GM19452 (cell line): ENCODE results near the gene PDLIM3.
"Not testable (repeated sequence)": the region's sequence is repeated elsewhere in the genome, so short reads cannot be mapped to it uniquely, and the experiment has no call there.

Experiments used
- ATAC-seq: cut with Tn5 transposase; IDR thresholded peaks from one replicate; pipeline ENCODE4 v1.9.1; 2021; ENCODE audit not compliant: unreplicated experiment

The PDLIM3 gene

DNA sequence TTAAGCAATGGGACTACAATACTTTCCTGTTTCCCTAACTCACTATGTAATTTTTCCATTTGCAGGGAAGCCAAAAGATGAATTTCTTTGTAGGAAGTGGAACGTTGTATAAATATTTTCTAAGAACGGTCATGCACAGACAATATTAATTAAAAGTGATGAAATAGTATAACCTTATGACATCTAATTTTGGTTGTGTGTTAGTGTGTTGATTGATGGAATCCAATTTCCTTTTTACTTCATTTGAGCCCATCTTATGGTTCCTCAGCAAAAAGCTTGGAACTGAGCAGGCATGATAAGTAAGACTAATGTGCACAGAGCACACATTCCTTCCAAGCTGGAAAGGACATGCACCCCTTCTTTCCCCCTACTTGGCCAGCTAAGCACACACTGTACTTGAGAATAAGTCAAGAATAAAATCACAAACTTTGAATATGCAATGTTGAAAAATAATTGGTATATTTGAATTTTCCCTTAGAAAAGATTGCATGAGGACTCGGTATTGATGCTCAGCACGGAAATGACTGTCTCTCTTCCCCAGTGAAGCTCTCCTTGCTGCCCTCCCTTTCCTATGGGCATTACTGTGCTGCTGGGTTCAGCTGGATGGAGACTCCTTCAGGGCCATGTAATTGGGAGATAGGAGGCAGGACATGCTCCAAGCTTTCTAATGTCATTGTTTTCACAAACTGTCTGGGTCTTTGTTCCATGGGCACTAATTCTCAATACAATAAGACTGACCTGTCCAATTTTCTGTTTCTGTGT lies 19.2 kb upstream of the PDLIM3 start:
- ATAC-seq, result no peak

DNA sequence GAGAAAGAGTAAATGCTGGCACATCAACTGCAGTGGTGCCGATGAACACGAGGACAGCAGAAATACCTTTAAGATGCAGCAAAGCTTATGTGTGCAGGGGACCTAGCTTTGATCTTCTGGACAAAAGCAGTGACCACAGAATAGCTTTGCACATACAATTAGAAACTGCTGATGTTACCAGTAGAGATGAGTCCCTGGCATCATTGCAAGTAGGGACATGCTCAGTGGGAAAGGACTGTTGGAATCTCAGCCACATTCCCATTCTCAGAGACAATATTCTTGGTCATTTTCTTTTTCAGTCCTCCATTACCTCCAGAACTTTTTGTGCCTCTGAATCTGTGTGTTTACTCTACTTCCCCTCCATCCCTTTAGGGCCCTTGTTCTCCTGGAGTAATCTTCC lies 16.9 kb upstream of the PDLIM3 start:
- ATAC-seq, result no peak

DNA sequence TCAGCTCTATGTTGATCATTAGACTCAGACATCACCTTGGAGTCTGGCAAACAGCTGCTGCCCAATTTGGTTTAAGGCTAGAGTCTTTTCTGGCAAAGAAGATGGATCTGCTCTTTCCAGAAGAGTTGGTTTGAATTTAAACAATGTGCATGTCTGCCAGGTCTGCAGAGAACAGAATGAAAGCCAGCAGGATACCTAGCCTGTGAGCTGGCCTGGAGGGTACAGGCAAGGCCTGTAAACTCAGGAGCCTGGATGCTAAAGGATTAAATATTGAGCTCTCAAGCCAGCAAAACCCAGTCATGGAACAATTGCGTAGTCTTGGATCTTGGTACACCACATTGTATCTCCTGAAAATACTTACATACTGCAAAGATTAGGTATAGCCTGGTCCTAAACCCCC lies 15.6 kb upstream of the PDLIM3 start:
- ATAC-seq, result no peak

DNA sequence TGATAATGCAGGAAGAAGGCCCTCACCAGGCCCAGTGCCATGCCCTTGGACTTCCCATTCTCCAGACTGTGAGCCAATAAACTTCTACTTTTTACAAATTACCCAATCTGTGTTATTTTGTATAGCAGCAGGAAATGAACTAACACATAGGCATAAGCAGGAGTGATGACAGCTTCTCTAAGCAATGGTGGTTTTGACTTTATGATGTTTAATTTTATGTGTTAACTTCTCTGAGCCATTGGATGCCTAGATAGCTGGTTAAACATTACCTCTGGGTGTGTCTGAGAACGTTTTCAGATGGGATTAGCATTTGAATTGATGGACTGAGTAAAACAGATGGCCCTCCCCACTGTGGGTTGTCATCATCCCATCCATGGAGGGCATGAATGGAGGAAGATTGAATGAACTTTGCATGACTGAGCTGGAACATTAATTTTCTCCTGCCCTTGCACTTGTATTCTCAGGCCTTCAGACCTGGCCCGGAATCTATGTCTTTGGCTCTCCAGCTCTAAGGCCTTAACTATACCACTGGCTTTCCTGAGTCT lies 13.9 kb upstream of the PDLIM3 start:
- ATAC-seq, result no peak

DNA sequence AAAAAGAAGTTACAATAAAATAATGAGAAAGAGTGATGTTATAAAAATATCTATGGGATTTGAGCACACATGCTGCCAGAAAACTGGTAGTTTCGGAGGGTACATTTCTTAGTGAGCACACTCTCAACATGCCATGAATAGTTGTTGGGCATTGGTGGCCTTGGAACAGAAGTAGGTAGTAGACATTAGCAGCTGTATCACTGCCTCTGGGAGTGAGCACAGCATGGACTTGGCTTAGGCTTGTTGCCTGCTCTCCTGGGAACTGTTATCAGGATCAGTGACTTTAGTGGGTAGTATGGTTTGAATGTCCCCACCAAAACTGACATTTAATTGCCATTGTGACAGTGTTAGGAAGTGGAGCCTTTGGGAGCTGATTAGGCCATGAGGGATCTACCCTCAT lies 13.3 kb upstream of the PDLIM3 start:
- ATAC-seq, result no peak

DNA sequence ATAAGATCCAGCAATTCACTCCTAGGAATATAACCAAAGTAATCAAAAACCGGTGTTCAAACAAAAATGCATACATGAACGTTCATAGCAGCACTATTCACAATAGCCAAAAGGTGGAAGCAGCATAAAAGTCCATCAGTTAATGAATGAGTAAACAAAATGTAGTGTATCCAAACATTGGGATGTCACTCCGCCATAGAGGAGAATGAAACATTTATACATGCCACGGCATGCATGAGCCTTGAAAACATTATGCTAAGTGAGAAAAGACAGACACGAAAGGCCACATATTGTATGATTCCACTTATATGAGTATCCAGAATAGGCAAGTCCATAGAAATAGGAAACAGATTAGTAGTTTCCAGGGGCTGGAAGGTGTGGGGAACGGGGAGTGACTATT lies 11.0 kb upstream of the PDLIM3 start:
- no peak for ATAC-seq

DNA sequence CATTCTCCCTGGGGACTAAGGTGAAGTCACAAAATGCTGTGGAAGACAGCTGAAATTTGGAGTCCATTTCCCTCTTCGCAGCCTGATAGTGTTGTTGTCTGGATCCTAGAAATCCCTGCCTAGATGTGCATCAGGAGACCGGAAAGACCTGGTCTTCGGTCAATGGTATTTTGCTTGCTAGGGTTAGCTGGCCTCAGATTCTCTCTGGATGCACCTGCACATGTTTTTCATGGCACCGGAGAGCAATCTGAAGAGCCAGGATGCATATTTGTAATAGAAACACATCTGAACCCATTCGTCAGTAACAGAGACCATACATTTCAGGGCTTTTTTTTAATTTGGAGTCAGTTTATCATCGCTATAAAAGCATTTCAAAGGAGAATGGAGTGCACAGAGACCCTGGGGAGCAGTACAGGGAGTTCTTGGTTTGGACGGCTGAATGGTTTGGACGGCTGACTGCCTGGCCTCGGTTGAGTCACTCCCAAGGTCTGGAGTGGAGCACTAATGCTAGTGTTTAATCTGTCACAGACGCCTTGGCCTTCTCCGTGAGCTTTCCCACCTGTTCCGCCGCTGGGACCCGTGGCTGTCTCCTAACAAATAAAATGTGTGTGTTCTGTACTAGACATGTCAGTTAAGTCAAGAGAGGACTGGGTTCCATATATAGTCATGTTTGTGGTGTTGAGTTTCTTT lies 7.5 kb upstream of the PDLIM3 start:
- ATAC-seq, result no peak

DNA sequence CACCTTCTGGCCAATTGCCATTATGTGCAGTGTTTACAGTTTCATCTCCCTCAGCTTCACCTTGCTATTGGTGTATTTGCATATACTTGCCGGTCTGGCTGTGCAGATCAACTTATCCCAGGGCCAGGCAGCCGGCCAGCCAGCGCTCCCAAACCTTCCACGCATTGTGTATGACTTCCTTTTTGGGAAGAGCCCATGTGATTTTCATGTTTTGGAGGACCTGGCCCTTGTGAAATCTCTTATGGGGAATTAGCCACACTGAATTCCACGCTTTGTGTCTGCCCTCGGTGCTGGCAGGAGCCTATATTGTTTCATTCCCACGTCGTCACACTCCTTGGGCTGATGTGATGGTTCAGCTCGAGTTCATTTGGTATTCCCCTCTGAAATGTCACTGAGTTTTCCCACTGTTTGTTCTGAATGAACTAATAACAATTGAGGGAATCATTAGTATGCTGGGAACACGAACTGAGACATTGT lies 6.0 kb upstream of the PDLIM3 start:
- no peak for ATAC-seq

DNA sequence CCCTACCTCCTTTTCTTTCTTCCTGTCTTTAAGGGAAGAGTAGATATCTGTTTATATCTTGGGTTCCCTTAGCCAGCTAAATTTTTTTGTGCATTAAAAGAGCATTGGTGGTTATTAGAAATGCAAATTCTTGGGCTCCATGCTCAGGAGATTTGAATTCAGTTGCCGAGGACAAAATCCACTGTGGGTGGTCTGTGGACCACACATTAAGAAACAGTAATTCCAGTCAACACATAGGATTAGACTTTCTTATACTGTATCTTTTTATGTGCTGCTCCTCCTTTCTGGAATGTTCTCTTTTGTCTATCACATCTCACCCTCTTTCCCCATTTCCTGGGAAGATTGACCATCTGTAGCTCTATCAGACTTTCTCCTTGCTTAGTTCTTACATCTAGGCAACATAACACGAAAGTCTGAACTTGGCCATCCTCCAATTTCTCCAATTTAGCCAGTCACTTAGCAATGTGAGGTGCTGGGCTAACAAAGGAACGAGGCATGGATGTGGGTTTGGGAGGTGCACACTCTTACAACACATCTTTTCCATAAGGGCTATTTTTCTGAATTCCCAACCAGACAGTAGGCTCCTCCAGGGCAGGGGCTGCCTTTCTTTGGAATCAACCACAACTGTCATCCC lies 5.3 kb upstream of the PDLIM3 start:
- ATAC-seq, result no peak

DNA sequence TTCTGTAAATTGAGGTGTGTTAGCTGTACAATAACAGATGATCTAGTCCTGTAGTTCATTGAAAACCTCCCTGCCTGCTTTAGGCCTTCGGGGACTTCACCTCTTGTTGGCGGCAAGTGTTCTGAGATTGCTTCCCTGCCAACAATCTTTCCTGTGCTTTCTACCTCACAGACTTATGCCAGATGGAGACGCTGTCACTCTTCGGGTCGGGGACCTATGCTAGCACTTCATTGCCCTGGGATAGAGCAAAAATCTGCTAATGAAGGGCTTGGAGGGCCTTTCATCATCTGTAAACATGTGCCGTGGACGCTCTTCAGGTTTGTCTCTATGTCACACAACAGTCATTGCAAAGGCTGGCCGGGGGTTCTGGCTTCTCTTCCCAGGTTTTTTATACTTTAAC lies 4.7 kb upstream of the PDLIM3 start:
- no peak for ATAC-seq

DNA sequence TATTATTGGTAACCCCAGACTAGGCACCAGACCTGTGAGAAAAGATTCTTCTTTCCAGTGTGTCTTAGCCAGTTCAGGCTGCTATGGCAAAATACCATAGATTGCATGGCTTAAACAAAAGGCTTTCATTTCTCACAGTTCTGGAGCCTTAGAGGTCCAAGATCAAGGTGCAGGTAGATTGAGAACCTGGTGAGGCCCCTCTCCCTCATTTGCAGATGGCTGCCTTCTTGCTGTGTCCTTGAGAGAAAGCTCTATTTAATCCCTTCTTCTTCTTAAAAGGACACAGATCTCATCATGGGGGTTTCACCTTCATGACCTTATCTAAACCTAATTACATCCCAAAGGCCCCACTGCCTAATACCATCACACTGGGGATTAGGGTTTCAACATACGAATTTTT lies 3.5 kb upstream of the PDLIM3 start:
- no peak for ATAC-seq

DNA sequence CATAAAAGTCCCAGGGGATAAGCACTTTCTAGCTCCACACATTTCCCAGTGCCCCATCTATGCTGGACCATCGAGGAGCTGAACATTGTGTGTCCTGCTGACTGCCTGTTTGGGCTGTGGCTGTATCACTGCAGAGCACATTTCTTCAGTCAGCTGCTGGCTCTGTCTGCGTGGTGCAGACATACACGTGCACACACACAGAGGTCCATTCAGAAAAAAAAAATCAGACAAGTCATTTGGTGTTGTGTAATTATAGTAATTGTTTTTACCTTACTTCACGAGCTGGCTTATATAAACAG lies 1.1 kb upstream of the PDLIM3 start:
- no peak for ATAC-seq

DNA sequence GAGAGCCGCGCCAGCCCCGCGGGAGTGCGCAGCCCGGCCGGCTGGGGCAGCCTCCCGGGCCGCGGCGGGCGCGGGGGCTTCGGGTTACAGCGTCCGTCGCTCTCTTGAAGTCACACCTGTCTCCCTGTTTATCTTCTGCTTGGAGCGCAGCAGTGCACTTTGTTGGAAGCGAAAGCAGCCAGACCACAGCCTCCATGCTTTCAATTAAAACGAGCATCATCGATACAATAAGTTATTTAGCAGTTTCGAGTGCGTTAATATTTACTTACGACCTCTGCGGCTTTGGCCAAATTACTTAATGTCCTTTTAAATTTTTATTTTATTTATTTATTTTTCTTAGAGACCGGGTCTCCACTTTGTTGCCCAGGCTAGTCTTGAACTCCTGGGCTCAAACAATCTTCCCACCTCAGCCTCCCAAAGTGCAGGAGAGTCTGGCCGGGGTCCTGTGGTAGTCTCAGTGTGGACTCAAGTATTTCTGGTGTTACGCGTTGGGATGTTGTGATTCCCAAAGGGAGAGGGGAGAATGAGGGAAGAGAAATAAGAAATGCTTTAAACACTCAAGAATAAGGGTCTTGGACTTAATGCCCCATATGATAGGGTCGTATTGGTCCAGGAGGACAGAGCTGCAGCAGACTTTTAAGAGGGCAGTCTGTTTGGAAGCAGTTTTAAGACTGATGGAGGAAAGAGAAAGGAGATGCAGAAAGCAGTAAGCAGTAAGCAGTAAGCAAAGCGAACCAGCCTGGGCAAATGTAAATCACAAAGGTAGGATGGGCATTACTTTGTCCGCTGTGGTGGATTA lies 504 bp upstream of the PDLIM3 start:
- no peak for ATAC-seq

DNA sequence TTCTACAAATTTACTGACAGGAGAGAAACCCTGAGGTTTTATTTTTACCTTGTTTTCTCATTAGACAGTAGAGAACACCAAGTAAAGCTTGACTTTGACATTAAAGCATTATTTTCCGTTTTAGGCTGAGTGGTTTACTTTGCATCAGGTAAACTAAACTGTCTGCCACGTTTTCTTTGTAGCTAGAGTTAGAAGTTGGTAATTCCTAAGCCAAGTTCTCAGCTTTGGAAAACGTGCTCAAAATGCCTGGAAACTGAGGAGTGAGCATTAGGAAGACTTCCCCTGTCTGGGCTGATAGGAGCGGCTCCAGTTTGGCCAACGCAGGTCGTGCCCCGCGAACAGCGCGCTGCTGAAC lies 819 bp downstream of the PDLIM3 start:
- no peak for ATAC-seq

DNA sequence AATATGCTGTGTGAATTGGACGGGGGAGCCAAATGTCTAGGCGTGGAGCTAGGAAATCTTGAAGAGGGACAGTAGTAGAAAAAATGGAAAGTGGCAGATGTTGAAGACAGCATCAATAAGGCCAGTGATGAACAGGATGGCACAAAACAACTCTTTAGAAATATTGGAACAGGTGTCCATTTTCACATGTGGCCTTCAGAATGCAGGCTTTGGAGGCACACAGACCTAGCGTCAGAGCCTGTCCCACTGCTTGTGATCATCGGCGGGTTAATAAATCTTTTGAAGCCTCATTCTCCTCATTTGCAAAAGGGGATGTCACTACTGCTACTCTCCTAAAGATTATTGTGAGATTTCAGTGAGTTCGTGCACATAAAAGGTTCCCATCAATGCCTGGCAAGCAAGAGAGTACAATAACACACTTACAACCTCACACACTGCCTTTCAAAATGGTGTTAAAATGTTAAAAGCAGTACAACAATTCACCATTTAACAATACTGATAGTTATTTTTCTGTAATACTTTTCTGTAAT lies 2.4 kb downstream of the PDLIM3 start:
- ATAC-seq, result no peak

DNA sequence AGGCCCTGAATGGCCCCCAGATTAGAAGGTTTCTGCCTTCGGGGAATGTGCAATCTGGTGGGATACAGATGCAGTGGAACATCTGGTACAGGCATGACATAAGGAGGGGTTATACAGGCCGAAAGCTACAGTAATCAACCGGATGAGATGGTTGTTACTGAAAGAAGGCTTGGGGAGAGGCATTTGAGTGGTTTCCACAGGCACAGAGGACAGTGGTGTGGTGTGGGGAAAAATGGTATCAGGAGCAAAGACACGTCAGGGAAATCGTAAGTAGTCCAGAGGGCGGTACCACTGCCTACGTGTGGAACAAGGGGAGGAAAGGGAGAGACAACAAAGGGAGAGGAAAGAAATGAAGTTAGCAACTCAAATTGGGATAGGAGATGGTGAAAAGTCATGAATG lies 3.0 kb downstream of the PDLIM3 start:
- no peak for ATAC-seq

DNA sequence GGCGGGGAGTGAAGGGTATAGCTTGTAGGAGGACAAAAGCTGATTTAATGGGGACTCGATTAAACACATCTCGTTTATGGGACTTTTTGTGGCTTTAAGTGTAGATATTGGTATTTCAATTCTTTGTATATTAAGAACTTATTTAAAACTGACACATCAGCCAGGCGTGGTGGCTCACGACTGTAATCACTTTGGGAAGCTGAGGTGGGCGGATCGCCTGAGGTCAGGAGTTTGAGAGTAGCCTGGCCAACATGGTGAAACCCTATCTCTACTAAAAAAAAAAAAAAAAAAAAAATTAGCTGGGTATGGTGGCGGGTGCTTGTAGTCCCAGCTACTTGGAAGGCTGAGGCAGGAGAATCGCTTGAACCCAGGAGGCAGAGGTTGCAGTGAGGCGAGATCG lies 3.7 kb downstream of the PDLIM3 start:
- ATAC-seq, result not testable (repeated sequence)

DNA sequence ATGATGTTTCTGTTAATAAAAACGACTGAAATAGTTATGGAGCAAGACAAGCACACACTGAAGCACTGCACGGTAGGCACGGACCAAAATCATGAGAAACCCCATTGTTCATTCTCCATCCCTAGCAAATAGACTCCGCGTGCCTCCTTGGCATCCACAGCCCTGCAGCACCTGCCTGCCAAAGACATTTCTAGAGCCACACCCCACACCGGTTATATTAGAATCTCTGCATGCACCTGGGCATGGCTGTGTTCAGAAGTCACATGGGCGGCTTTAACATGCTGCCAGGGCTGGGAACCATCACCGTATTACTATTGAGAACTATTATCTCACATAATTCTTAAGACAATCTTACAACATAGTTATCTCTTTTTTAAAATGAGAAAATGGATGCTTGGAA lies 5.9 kb downstream of the PDLIM3 start:
- no peak for ATAC-seq

DNA sequence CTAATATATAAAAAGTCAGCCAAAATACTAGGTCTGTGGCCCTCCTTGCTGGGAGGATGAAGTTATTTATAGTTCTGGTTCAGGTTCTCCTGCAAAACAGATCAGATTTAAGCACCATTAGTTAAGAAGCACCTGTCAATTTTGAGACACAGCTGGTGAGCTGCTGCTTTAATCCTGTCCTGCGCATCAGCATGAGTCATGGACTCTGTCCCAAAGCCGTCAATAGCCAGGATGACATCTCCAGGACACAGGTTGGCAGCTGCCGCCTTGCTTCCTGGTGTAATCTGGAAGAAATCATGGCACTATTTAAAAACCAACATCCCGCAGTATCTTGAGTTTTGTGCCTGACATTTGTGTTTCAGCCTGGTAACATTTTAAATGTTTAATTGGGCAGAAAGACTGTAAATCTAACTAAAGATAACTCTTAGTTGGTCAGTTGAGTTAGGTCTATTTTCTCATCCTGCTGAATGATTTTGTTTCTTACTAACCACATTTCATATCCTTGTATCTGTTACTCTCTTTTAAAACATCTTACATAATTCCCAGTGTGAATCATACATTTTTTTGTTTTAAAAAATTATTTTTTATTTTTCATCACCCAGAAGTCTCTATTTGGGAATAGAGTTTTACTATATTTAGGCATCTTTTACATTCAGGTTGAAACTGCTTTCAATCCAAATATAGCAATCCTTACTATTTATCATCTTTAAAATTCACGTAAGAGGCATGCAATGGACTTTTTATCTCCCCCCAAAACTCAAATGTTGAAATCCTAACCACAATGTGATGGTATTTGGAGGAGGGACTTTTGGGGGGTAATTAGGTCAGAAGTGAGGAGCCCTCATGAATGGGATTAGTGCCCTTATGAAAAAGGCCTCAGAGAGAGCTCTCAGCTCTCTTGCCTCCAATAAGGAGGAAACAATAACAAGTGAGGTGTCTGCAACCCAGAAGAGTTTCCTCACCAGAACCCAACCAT lies 10.1 kb downstream of the PDLIM3 start:
- no peak for ATAC-seq

DNA sequence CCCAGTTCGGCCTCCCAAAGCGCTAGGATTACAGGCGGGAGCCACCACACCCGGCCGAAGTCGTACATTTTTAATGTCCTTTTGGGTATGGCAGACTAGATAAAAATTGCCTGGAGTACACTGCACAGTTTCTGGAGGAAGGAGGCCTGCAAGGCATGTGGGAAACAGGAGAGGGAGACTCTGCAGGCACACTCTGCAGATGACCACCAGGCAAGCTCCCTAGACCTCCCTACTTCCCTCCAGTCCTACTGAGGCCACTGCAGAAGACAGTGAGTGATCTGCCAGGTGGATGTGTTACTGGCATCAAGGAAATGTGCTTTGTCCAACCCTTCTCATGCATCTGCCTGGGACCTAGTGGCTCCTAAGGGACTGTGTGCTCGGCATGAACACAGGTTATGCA lies 11.4 kb downstream of the PDLIM3 start:
- ATAC-seq, result no peak
